PC-3 (cell line): Measurements from ENCODE around the gene MCTP2. TPM values are rescaled to one million over a fixed set of nuclear protein-coding genes. Genes with fewer than 3 reads are reported as not detected.

Source experiments
- ATAC-seq: fragments of 200-7000 bp; cut with Tn5 transposase; 2 replicates; pipeline ENCODE4 v1.9.1; 2020; ENCODE audit warnings: mild to moderate bottlenecking, moderate library complexity
- BruUV-seq: library from RNA; stranded (reverse); fragments of 400-500 nt; replicated peaks from 2 replicates; lab custom pipeline; 2021; lab: Mats Ljungman, UMichigan
- CTCF ChIA-PET: fragments of 300-600 bp; sonication (Branson Sonifier 250); formaldehyde crosslinking; loops from one replicate; lab custom pipeline; 2022; ENCODE audit warnings: antibody characterized with exemption; lab: Charles Lee
- POLR2A ChIA-PET: fragments of 300-600 bp; sonication (Branson Sonifier 250); formaldehyde crosslinking; loops from one replicate; lab custom pipeline; 2022; ENCODE audit warnings: antibody characterized with exemption; ENCODE audit not compliant: unreplicated experiment; lab: Charles Lee
- DNase-seq: peaks from one replicate; pipeline ENCODE4 v3.0.0-alpha.2; 2015
- H2AFZ ChIP-seq: fragments of 300-600 bp; sonication (generic); 2 replicates; pipeline ENCODE4 v1.6.0; 2016; ENCODE audit warnings: antibody characterized with exemption, low read length
- H3F3A ChIP-seq: fragments of 300-600 bp; sonication (generic); one replicate; pipeline ENCODE4 v1.6.0; 2017; ENCODE audit warnings: antibody characterized with exemption, low read length, control low read depth, mild to moderate bottlenecking; ENCODE audit not compliant: unreplicated experiment
- H3K27ac ChIP-seq: fragments of 300-600 bp; sonication (generic); 2 replicates; pipeline ENCODE4 v1.5.1; 2016; ENCODE audit warnings: mild to moderate bottlenecking, low read length
- H3K27me3 ChIP-seq: fragments of 300-600 bp; sonication (generic); 2 replicates; pipeline ENCODE4 v1.6.1; 2016; ENCODE audit warnings: low read length, mixed read lengths
- H3K36me3 ChIP-seq: fragments of 300-600 bp; sonication (generic); 2 replicates; pipeline ENCODE4 v1.6.1; 2016; ENCODE audit warnings: low read depth, mixed run types, low read length, mixed read lengths
- H3K4me1 ChIP-seq: fragments of 300-600 bp; sonication (generic); 2 replicates; pipeline ENCODE4 v1.5.1; 2016; ENCODE audit warnings: low read length; ENCODE audit not compliant: insufficient read depth
- H3K4me2 ChIP-seq: fragments of 300-600 bp; sonication (generic); 2 replicates; pipeline ENCODE4 v1.6.0; 2016; ENCODE audit warnings: low read length
- H3K4me3 ChIP-seq: fragments of 300-600 bp; sonication (generic); 2 replicates; pipeline ENCODE4 v1.5.1; 2016; ENCODE audit warnings: mild to moderate bottlenecking, low read length, mixed read lengths
- H3K79me2 ChIP-seq: fragments of 300-600 bp; sonication (generic); 2 replicates; pipeline ENCODE4 v1.6.1; 2017; ENCODE audit warnings: low read length, mixed read lengths
- H3K9ac ChIP-seq: fragments of 300-600 bp; sonication (generic); 2 replicates; pipeline ENCODE4 v1.6.0; 2016; ENCODE audit warnings: mild to moderate bottlenecking, low read length
- H3K9me2 ChIP-seq: fragments of 300-600 bp; sonication (generic); replicated peaks from 2 replicates; pipeline ENCODE4 v1.6.1; 2016; ENCODE audit warnings: mixed run types, low read length, mixed read lengths
- H3K9me3 ChIP-seq: fragments of 300-600 bp; sonication (generic); 2 replicates; pipeline ENCODE4 v1.6.1; 2016; ENCODE audit warnings: low read length, mixed read lengths
- H4K20me1 ChIP-seq: fragments of 300-600 bp; sonication (generic); 2 replicates; pipeline ENCODE4 v1.6.1; 2016; ENCODE audit warnings: low read length, mixed read lengths
- EZH2 ChIP-seq: fragments of 300-600 bp; sonication (generic); IDR thresholded peaks from one replicate; pipeline ENCODE4 v1.6.1; 2017; ENCODE audit warnings: antibody characterized with exemption, mild to moderate bottlenecking, low read length; ENCODE audit not compliant: unreplicated experiment
- EZH2phosphoT487 ChIP-seq: fragments of 300-600 bp; sonication (generic); IDR thresholded peaks from 2 replicates; pipeline ENCODE4 v1.6.1; 2018; ENCODE audit warnings: mild to moderate bottlenecking, antibody characterized with exemption, low read length, borderline replicate concordance
- intact Hi-C: fragments of 100-400 bp; cut with micrococcal nuclease; formaldehyde crosslinking; loops from 2 replicates; pipeline ENCODE4 v1.9.0; 2023
- total RNA-seq: library from RNA; depleted of rRNA; stranded (reverse); fragments of >200 nt; gene quantifications from 2 replicates; pipeline ENCODE4 v1.2.3, GENCODE V29; 2014
- TF ChIP-seq, protein P1 (sequence below): fragments of 300-600 bp; sonication (generic); conservative IDR thresholded peaks from 2 replicates; pipeline ENCODE4 v1.5.1; 2017; ENCODE audit warnings: antibody characterized with exemption, low read depth, mild to moderate bottlenecking, low read length

Gene MCTP2
- total RNA-seq, 1 experiment from 2014 or later, result 6.2 TPM

DNA sequence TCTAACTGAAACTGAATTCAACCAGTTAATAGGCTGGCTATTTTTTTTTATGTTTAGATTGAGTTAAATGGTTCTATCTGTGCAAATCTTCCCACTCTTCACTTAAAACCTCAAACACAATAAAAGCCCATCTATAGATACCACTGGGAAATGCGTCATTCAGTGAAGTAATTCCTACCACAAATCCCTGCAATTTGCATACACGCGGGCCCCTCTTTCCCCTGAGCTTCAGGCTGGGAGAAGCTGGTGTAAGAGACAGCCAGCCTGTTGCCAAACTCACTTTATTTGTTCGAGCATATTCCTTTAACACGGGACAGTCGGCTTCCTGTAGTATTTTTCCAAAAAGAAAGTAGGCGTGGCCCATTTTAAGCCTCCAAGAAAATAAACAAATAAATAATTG is 26.0 kb upstream of the MCTP2 start:
- Histone ChIP-seq H3K27me3 (peaks cover 23% of the 10 kb centered on the region), H3K4me2 (no peak overlapping the region), H2AFZ (no peak overlapping the region), H3F3A (no peaks in the 10 kb centered on the region), H3K9me2 (no peaks in the 10 kb centered on the region), H3K79me2 (no peaks in the 10 kb centered on the region), H3K27ac (no peak overlapping the region), H3K36me3 (no peaks in the 10 kb centered on the region), H3K4me3 (no peak overlapping the region), H3K9me3 (no peaks in the 10 kb centered on the region), H3K9ac (no peak overlapping the region), H3K4me1 (no peaks in the 10 kb centered on the region), H4K20me1 (no peaks in the 10 kb centered on the region)
- CTCF ChIA-PET, result no interaction called here
- intact Hi-C loops, result no loop called here
- TF ChIP-seq EZH2phosphoT487 (no peak), EZH2 (no peak)
- TF ChIP-seq, protein P1, sequence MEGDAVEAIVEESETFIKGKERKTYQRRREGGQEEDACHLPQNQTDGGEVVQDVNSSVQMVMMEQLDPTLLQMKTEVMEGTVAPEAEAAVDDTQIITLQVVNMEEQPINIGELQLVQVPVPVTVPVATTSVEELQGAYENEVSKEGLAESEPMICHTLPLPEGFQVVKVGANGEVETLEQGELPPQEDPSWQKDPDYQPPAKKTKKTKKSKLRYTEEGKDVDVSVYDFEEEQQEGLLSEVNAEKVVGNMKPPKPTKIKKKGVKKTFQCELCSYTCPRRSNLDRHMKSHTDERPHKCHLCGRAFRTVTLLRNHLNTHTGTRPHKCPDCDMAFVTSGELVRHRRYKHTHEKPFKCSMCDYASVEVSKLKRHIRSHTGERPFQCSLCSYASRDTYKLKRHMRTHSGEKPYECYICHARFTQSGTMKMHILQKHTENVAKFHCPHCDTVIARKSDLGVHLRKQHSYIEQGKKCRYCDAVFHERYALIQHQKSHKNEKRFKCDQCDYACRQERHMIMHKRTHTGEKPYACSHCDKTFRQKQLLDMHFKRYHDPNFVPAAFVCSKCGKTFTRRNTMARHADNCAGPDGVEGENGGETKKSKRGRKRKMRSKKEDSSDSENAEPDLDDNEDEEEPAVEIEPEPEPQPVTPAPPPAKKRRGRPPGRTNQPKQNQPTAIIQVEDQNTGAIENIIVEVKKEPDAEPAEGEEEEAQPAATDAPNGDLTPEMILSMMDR, result no peak
- no TSS peak for BruUV-seq
- DNase-seq (no peak), ATAC-seq (no peak)
- POLR2A ChIA-PET, result no interaction called here

GRCh38 chr15:94206463-94207167 is 24.7 kb upstream of the MCTP2 start:
- no TSS peak for BruUV-seq
- no peaks in the 10 kb centered on the region for H3F3A ChIP-seq
- H3K9ac ChIP-seq, result no peak overlapping the region
- TF ChIP-seq EZH2 (no peak), EZH2phosphoT487 (no peak)
- TF ChIP-seq, protein P1, result no peak
- H3K4me3 ChIP-seq, result no peak overlapping the region
- H3K79me2 ChIP-seq, result no peaks in the 10 kb centered on the region
- peak; percentile 30 for DNase-seq
- no peaks in the 10 kb centered on the region for H3K36me3 ChIP-seq
- no peaks in the 10 kb centered on the region for H4K20me1 ChIP-seq
- no peak for ATAC-seq
- intact Hi-C loops, result no loop called here
- no peaks in the 10 kb centered on the region for H3K4me1 ChIP-seq
- no peaks in the 10 kb centered on the region for H3K9me3 ChIP-seq
- POLR2A ChIA-PET, result no interaction called here
- H3K27ac ChIP-seq, result no peak overlapping the region
- H3K9me2 ChIP-seq, result no peaks in the 10 kb centered on the region
- peaks cover 16% of the 10 kb centered on the region for H3K27me3 ChIP-seq
- no peak overlapping the region for H3K4me2 ChIP-seq
- no peak overlapping the region for H2AFZ ChIP-seq
- CTCF ChIA-PET, result no interaction called here

DNA sequence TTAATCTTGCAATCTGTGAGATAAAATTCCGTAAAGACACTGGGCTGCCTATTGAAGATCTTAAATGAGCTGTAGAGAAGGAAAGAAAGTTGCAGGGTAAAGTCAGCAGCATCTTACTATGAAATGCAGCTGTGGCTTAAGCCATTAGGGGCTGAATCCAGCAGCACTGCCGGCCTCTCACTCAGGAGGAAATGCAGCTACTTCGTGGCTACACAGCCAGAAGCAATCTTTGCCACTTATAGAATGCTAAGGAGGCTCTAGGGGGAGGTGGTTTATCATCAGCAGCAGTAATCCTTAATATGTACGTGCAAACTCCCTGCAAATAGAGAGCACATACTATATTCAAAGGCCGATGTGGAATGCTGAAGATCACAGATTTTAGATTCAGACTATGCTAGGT is 19.1 kb upstream of the MCTP2 start:
- Histone ChIP-seq H3K27me3 (0 out of 2 replicates have a peak, but pooled peaks cover 3% of the 10 kb centered on the region), H2AFZ (no peak overlapping the region), H3K4me1 (no peaks in the 10 kb centered on the region), H3K27ac (no peak overlapping the region), H3K4me2 (no peak overlapping the region), H3K9me3 (no peaks in the 10 kb centered on the region), H3K36me3 (no peaks in the 10 kb centered on the region), H3K9ac (no peak overlapping the region), H3K4me3 (no peak overlapping the region), H3K9me2 (no peaks in the 10 kb centered on the region), H4K20me1 (no peaks in the 10 kb centered on the region), H3K79me2 (no peaks in the 10 kb centered on the region), H3F3A (no peaks in the 10 kb centered on the region)
- ATAC-seq (no peak), DNase-seq (no peak)
- TF ChIP-seq EZH2 (no peak), EZH2phosphoT487 (no peak)
- TF ChIP-seq, protein P1, result no peak
- intact Hi-C loops, result no loop called here
- ChIA-PET CTCF (no interaction called here), POLR2A (no interaction called here)
- BruUV-seq, result no TSS peak
